ENCODE results near the gene SCN1B.
"Not testable (repeated sequence)": the region's sequence is repeated elsewhere in the genome, so short reads cannot be mapped to it uniquely, and the experiment has no call there.

Gene SCN1B

DNA sequence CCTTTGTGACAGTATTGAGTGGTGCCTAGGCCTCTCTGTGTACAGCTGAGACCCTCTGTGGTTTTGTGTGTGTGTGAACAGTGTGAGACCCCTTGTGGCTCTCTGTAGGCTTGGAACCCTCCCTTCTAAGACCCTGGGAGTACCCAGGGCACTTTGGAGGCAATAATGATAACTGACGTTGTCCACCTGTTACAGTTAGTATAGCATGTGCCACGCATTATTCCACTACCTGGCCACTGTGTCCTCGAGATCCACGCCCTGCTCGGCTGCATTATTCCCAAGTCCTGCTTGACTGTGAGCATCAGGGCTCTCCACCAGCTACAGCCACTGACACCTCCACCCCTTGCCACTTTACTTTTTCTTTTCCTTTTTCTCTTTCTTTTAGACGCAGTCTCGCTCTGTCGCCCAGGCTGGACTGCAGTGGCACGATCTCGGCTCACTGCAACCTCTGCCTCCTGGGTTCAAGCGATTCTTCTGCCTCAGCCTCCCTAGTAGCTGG lies 28.2 kb upstream of the SCN1B start:
- no peak for DNase-seq

- DNase-seq = no peak
Measured at GRCh38 chr19:35004517-35005255, 25.6 kb upstream of the SCN1B start.

DNA sequence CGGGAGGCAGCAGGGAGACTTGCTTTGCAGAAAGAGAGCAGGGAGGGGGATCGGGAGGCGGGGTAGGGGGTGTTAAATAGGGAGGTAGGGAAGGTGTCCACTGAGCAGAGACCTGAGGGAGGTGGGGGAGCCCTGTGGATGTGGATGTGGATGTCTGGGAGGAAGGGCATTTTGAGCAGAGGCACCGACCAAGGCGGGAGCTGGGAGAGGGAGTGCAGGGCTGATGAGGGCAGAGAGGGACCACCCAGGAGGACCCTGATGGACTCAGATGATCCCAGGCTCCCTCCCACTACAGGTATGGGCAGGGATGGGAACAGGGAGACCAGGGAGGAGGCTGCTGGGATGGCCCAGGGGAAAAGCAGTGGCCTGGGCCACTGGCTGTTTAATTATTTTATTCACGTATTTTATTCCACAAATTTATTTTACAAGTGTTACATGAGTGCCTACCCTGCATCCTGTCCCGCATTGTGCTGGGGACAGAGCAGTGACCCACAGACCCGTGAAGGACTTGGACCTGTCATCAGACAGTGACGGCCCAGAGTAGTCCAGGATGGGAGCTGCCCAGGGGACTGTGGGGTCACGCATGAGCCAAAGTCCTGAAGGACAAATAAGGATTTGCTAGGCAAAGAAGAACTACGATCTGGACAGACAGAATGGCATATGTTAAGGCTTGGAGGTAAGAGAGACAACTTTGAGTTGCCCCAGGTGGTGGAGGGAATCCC lies 24.9 kb upstream of the SCN1B start:
- DNase-seq = no peak

DNA sequence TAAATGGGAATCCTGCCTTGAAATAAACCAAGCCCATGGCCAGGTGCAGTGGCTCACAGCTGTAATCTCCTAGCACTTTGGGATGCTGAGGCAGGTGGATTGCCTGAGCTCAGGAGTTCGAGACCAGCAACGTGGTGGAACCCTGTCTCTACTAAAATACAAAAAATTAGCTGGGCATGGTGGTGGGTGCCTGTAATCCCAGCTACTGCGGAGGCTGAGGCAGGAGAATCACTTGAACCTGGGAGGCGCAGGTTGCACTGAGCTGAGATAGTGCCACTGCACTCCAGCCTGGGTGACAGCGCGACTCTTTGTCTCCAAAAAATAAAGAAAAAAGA lies 24.3 kb upstream of the SCN1B start:
- DNase-seq = not testable (repeated sequence)

GRCh38 chr19:35006342-35006998 lies 23.8 kb upstream of the SCN1B start:
- no peak for DNase-seq

DNA sequence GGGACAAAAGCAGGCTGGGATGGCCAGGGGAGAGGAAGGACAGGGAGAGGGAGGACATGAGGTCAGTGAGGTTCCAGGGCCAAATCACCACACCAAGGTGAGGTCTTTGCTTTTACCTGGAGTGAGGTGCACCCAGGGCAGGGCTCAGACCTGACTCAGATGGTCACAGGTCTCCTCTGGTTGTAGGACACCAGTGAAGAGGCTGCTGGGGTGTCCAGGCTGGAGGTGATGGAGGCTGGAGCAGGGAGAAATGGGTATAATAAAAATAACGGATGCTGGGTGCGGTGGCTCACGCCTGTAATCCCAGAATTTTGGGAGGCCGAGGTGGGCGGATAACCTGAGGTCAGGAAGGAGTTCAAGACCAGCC lies 23.3 kb upstream of the SCN1B start:
- DNase-seq = no peak

DNA sequence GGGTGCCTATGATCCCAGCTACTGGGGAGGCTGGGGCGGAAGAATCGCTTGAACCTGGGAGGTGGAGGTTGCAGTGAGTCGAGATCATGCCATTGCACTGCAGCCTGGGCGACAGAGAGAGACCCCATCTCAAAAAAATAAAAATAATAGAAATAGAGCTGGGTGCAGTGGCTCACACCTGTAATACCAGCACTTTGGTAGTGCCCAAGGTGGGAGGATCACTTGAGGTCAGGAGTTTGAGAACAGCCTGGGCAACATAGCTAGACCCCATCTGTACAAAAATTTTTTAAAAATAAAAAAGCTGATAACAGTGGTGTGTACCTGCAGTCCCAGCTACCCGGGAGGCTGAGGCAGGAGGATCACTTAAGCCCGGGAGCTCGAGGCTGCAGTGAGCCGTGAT lies 22.8 kb upstream of the SCN1B start:
- not testable (repeated sequence) for DNase-seq

DNA sequence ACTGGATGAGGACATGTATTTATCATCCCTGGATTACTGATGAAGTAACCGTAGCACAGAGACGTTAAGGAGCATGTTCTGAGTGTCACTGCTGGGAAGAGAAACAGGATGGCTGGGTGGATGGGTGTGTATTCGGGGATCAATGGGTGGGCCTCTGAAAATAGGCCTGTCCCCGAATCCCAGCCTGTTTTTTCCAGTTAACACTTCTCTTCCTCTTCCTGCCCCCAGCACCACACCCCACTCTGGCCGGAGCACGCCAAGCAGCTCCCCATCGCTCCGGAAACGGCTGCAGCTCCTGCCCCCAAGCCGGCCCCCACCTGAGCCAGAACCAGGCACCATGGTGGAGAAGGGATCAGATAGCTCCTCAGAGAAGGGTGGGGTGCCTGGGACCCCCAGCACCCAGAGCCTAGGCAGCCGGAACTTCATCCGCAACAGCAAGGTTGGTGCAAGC lies 21.4 kb upstream of the SCN1B start:
- no peak for DNase-seq

GRCh38 chr19:35009424-35010415 lies 20.6 kb upstream of the SCN1B start:
- no peak for DNase-seq

- peak; percentile 39 for DNase-seq
Measured at GRCh38 chr19:35011091-35011689, 19.1 kb upstream of the SCN1B start.

DNA sequence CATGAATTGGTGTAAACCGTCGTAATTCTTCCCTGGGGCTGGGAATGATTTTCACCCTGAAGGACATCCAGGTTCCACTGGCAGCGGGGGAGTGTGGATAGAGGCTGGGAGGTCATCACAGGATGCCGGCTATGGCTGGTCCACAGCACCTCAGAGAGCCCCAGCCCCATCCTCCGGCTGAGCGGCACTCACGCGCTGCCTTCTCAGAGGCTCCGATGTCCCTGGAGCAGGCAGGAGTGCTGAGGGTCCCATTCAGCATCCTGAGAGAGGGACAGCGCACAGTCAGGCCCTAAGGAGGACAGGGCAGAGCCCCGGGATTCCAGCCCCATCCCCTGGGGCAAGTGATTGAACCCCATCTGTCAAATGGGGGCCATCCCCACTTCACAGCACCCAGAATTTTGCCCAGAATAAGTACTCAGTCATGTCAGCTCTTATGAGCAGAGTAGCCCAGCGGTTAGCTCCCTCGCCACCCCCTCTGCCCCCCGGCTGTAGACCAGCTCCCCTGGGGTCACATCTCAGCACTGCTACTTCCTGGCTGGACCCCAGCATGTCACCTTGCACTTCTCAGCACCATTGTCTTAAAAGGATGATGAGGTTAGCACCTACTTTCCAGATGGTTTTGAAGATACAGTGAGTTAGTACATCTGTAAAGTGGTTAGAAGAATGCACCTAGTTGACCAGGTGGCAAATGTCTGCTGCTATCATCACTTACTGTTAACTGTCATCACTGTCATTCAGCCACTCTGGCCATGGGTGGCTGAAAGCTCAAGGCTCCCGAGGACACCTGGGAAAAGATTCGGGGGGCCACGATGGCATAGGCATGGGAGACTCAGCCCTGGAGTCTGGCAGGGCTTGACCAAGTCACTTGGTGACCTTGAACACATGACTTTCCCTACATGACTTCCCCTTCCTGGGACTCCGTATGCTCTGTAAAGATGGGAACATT lies 18.3 kb upstream of the SCN1B start:
- DNase-seq = no peak

GRCh38 chr19:35013041-35013819 lies 17.0 kb upstream of the SCN1B start:
- peak; percentile 84 for DNase-seq

DNA sequence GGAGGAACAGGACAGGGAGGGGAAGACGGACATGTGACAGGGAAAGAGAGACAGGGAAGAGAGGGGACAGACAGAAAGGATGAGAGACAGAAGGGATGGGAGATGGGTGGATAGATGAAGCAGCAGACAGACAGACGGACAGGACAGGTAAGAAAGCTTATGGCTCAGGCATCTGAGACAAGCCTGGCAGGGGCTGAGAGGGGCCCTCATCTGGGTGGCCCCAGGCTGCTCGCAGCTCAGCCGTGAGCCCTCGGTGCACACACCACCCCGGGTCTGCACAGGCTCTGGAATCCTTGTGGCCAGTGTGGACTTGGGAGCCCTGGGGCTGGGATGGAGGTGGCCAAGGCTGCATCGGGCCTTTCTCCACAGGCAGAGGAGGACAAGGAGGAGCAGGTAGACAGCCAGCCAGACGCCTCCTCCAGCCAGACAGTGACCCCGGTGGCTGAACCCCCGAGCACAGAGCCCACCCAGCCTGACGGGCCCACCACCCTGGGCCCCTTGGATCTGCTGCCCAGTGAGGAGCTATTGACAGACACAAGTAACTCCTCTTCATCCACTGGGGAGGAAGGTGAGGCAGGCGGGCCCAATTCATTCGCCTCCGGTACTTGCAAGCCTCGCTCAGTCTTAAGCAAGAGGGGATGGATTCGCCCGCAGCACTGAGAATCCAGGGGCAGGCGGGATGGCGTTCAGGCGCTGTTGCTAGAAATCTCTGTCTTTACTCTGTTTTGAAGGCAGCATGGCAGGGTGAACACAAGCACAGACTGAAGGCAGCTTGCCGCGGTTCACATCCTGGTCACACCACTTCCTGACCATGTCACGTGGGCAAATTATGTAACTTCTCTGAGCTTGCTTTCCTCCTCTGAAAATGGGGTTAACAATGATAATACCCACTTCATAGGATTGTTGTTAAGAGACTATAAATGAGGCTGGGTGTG lies 16.2 kb upstream of the SCN1B start:
- peak; percentile 79 for DNase-seq

- not testable (repeated sequence) for DNase-seq
Measured at GRCh38 chr19:35014774-35015173, 15.5 kb upstream of the SCN1B start.

- DNase-seq = no peak
Measured at GRCh38 chr19:35015270-35015953, 14.9 kb upstream of the SCN1B start.

DNA sequence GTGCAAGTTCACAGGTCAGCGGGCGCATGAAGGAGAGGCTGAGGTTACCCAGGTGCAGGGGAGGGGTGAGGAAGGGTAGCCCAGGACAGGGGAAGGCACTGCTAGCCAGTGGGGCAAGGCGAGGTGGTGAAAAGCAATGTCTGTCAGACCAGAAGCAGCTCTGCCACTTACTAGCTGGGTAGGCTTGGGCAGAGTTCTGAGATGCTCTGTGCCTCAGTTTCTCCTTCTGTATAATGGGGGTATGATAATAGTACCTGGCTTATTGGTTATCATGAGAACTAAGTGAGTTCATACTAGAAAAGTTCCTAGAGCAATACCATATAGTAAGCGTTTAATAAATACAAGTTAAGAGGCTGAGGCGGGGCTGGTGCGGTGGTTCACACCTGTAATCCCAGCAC lies 14.3 kb upstream of the SCN1B start:
- no peak for DNase-seq

- DNase-seq = no peak
Measured at GRCh38 chr19:35017507-35017906, 12.8 kb upstream of the SCN1B start.

DNA sequence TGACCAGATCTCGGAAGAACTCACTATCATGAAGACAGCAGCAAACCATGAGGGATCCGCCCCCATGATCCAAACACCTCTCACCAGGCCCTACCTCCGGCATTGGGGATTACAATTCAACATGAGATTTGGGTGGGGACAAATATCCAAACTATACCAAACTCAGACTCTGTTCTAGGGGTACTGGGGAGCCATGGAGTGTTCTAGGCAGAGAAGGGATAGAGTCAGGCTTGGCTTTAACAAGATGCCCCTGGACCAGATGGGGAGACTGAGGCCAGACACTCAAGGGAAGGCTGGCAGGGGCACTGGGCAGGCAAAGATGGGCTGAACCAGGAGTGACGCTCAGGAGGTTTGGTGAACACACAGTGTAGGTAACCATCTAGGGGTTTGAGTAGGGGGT lies 11.9 kb upstream of the SCN1B start:
- DNase-seq = no peak
